H9 (cell line): Measurements from ENCODE around the gene FRY. TPM values are rescaled to one million over a fixed set of nuclear protein-coding genes. Genes with fewer than 3 reads are reported as not detected.

Source experiments
- DNase-seq: peaks from one replicate; pipeline ENCODE4 v3.0.0-alpha.2; 2017
- H2AFZ ChIP-seq: one replicate; pipeline ENCODE4 v1.6.1; 2013; ENCODE audit warnings: mild to moderate bottlenecking, low read length, control low read depth, moderate library complexity
- H2AK5ac ChIP-seq: 2 replicates; pipeline ENCODE4 v1.6.1; 2013; ENCODE audit warnings: low read length, control low read depth, mixed read lengths; ENCODE audit not compliant: insufficient read length
- H2BK120ac ChIP-seq: one replicate; pipeline ENCODE4 v1.6.1; 2013; ENCODE audit warnings: low read depth, mild to moderate bottlenecking, low read length, control low read depth, inconsistent platforms; ENCODE audit not compliant: poor library complexity, severe bottlenecking
- H2BK12ac ChIP-seq: 2 replicates; pipeline ENCODE4 v1.6.1; 2013; ENCODE audit warnings: low read length, control low read depth, mixed read lengths, low read depth; ENCODE audit not compliant: insufficient read length
- H2BK15ac ChIP-seq: 2 replicates; pipeline ENCODE4 v1.6.1; 2013; ENCODE audit warnings: low read depth, low read length, control low read depth
- H2BK20ac ChIP-seq: one replicate; pipeline ENCODE4 v1.6.1; 2013; ENCODE audit warnings: low read depth, mild to moderate bottlenecking, low read length, control low read depth, inconsistent platforms; ENCODE audit not compliant: poor library complexity, severe bottlenecking
- H2BK5ac ChIP-seq: 2 replicates; pipeline ENCODE4 v1.6.1; 2013; ENCODE audit warnings: low read length, control low read depth, mixed read lengths; ENCODE audit not compliant: insufficient read length
- H3K14ac ChIP-seq: 2 replicates; pipeline ENCODE4 v1.6.1; 2013; ENCODE audit warnings: low read length, control low read depth; ENCODE audit not compliant: insufficient read depth
- H3K18ac ChIP-seq: 2 replicates; pipeline ENCODE4 v1.6.1; 2013; ENCODE audit warnings: low read depth, mild to moderate bottlenecking, mixed read lengths, low read length, control low read depth; ENCODE audit not compliant: insufficient read length
- H3K23ac ChIP-seq: 2 replicates; pipeline ENCODE4 v1.6.1; 2013; ENCODE audit warnings: low read length, control low read depth, mixed read lengths, low read depth; ENCODE audit not compliant: insufficient read length
- H3K23me2 ChIP-seq: 2 replicates; pipeline ENCODE4 v1.6.1; 2013; ENCODE audit warnings: low read depth, mild to moderate bottlenecking, mixed read lengths, low read length, control low read depth; ENCODE audit not compliant: insufficient read length, poor library complexity, severe bottlenecking
- H3K27ac ChIP-seq: 2 replicates; pipeline ENCODE4 v1.5.1; 2013; ENCODE audit warnings: low read length, control low read depth, mixed read lengths, low read depth; ENCODE audit not compliant: insufficient read length
- H3K27me3 ChIP-seq: 2 replicates; pipeline ENCODE4 v1.6.1; 2013; ENCODE audit warnings: low read length, control low read depth, inconsistent platforms; ENCODE audit not compliant: insufficient read depth
- H3K4ac ChIP-seq: 2 replicates; pipeline ENCODE4 v1.6.1; 2013; ENCODE audit warnings: low read depth, mild to moderate bottlenecking, control low read depth, inconsistent platforms, low read length, moderate library complexity
- H3K4me1 ChIP-seq: 2 replicates; pipeline ENCODE4 v1.6.1; 2013; ENCODE audit warnings: low read length, control low read depth, inconsistent platforms; ENCODE audit not compliant: insufficient read depth
- H3K4me2 ChIP-seq: 2 replicates; pipeline ENCODE4 v1.6.1; 2013; ENCODE audit warnings: low read length, control low read depth, mixed read lengths; ENCODE audit not compliant: insufficient read length, insufficient read depth
- H3K56ac ChIP-seq: 2 replicates; pipeline ENCODE4 v1.6.1; 2013; ENCODE audit warnings: low read depth, mild to moderate bottlenecking, mixed read lengths, low read length, control low read depth; ENCODE audit not compliant: insufficient read length
- H3K79me1 ChIP-seq: 2 replicates; pipeline ENCODE4 v1.6.1; 2013; ENCODE audit warnings: low read depth, mild to moderate bottlenecking, moderate library complexity, low read length, control low read depth, inconsistent platforms; ENCODE audit not compliant: insufficient read depth, poor library complexity, severe bottlenecking
- H3K79me2 ChIP-seq: 2 replicates; pipeline ENCODE4 v1.6.1; 2013; ENCODE audit warnings: low read length, control low read depth, inconsistent platforms; ENCODE audit not compliant: insufficient read depth
- H3K9ac ChIP-seq: 2 replicates; pipeline ENCODE4 v1.6.1; 2013; ENCODE audit warnings: low read length, control low read depth, mixed read lengths; ENCODE audit not compliant: insufficient read length; ENCODE audit errors: extremely low read depth
- H3K9me3 ChIP-seq: one replicate; pipeline ENCODE4 v1.6.1; 2013; ENCODE audit warnings: low read depth, low read length, inconsistent platforms; ENCODE audit not compliant: control insufficient read depth
- H3T11ph ChIP-seq: one replicate; pipeline ENCODE4 v1.6.1; 2013; ENCODE audit warnings: mild to moderate bottlenecking, low read length, control low read depth, inconsistent platforms
- H4K20me1 ChIP-seq: one replicate; pipeline ENCODE4 v1.6.1; 2013; ENCODE audit not compliant: control insufficient read depth, insufficient read length, insufficient read depth
- H4K5ac ChIP-seq: 2 replicates; pipeline ENCODE4 v1.6.1; 2013; ENCODE audit warnings: low read depth, mild to moderate bottlenecking, mixed read lengths, low read length, control low read depth; ENCODE audit not compliant: insufficient read length
- H4K8ac ChIP-seq: replicated peaks from 2 replicates; pipeline ENCODE4 v1.6.1; 2013; ENCODE audit warnings: low read length, control low read depth, mixed read lengths, low read depth; ENCODE audit not compliant: insufficient read length
- H4K91ac ChIP-seq: 2 replicates; pipeline ENCODE4 v1.6.1; 2013; ENCODE audit warnings: low read depth, mild to moderate bottlenecking, moderate library complexity, mixed read lengths, low read length, control low read depth; ENCODE audit not compliant: insufficient read length
- H3K27ac Mint-ChIP-seq, 3 experiments: 2 replicates in 2 of 3; 3 replicates in 1 of 3; pipeline ENCODE4 v1.8.0; 2020 to 2021; ENCODE audit warnings: mixed read lengths in 3 of 3, mild to moderate bottlenecking in 1 of 3, moderate library complexity in 1 of 3
- H3K27me3 Mint-ChIP-seq: 2 replicates; pipeline ENCODE4 v1.8.0; 2021; ENCODE audit warnings: low read depth, mild to moderate bottlenecking, moderate library complexity, mixed read lengths
- H3K36me3 Mint-ChIP-seq, 3 experiments: 2 replicates in 2 of 3; 3 replicates in 1 of 3; pipeline ENCODE4 v1.8.0; 2020 to 2021; ENCODE audit warnings: low read depth in 3 of 3, mixed read lengths in 3 of 3; ENCODE audit not compliant: insufficient read depth in 1 of 3
- H3K4me1 Mint-ChIP-seq, 2 experiments: 2 replicates each; pipeline ENCODE4 v1.8.0; 2020; ENCODE audit warnings: mixed read lengths in 2 of 2
- H3K4me3 Mint-ChIP-seq, 2 experiments: 2 replicates in 1 of 2; 3 replicates in 1 of 2; pipeline ENCODE4 v1.8.0; 2020 to 2021; ENCODE audit warnings: mild to moderate bottlenecking in 2 of 2, mixed read lengths in 2 of 2, moderate library complexity in 1 of 2
- H3K9me3 Mint-ChIP-seq, 2 experiments: 2 replicates in 1 of 2; 3 replicates in 1 of 2; pipeline ENCODE4 v1.8.0; 2020; ENCODE audit warnings: mild to moderate bottlenecking in 2 of 2, mixed read lengths in 2 of 2, moderate library complexity in 1 of 2
- WGBS: extraction: QIAGEN DNeasy Blood & Tissue Kit; methylation state at CpG from one replicate; pipeline ENCODE4 v1.1.7; 2013; ENCODE audit warnings: missing lambda C conversion rate, low lambda C conversion rate, mixed read lengths; ENCODE audit not compliant: insufficient read length; ENCODE audit errors: extremely low coverage; 5-methylcytosine and 5-hydroxymethylcytosine counted together
- total RNA-seq: library from RNA; stranded (reverse); gene quantifications from 2 replicates; pipeline ENCODE4 v1.2.1, GENCODE V29; 2021
- TF ChIP-seq, protein P1 (sequence below): fragments of 200-600 bp; sonication (generic); conservative IDR thresholded peaks from 3 replicates; pipeline ENCODE4 v1.8.0; 2021; ENCODE audit warnings: antibody characterized with exemption, mild to moderate bottlenecking

The FRY gene
- total RNA-seq, 1 experiment from 2014 or later, result 5.2 TPM

DNA sequence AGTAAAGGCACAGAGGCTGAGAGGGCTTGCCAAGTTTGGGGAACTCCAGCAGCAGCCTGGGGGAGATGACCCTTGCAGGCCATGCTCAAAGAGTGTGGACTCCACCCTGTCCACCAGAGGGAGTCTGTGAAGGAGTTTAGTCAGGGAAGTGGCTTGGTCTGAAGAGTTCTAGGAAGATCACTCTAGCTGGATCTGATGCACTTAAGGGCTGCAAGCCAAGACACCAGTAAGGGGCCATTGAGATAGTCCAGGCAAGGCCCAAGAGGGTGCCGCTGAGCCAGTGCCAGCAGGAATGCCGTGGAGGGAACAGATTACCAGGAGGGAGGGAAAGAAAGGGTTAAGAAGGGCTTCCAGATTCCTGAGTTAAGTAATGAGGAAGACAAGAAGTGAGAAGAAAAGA is 214.9 kb downstream of the FRY start:
- Histone ChIP-seq H3K23me2 (no peaks in the 10 kb centered on the region), H3K27ac (no peak overlapping the region), H4K91ac (no peak overlapping the region), H2AFZ (no peak overlapping the region), H4K5ac (no peak overlapping the region), H3K79me1 (no peaks in the 10 kb centered on the region), H2BK12ac (no peak overlapping the region), H3K14ac (no peak overlapping the region), H3K18ac (no peak overlapping the region), H3T11ph (no peak overlapping the region), H2BK20ac (no peak overlapping the region), H3K4me1 (no peaks in the 10 kb centered on the region), H2BK120ac (no peak overlapping the region), H4K8ac (no peak overlapping the region), H3K79me2 (no peaks in the 10 kb centered on the region), H3K9ac (no peak overlapping the region), H3K4ac (no peak overlapping the region), H3K23ac (no peak overlapping the region), H3K27me3 (no peaks in the 10 kb centered on the region), H2BK5ac (no peak overlapping the region), H2BK15ac (no peak overlapping the region), H3K56ac (no peak overlapping the region), H3K4me2 (no peak overlapping the region), H4K20me1 (no peaks in the 10 kb centered on the region), H3K9me3 (no peaks in the 10 kb centered on the region), H2AK5ac (no peak overlapping the region)
- Mint-ChIP-seq H3K27ac (peak overlapping the region in 1 of 3 experiments; percentile 6; a peak in 2 of 7 replicates), H3K4me3 (no peak overlapping the region; a peak in 1 of 5 replicates), H3K9me3 (no peaks in the 10 kb centered on the region), H3K4me1 (peaks cover 4% of the 10 kb centered on the region in 2 experiments), H3K36me3 (peaks cover 0 to 3% (median 2%) of the 10 kb centered on the region in 3 experiments; a peak in 4 of 7 replicates), H3K27me3 (no peaks in the 10 kb centered on the region)
- TF ChIP-seq, protein P1, sequence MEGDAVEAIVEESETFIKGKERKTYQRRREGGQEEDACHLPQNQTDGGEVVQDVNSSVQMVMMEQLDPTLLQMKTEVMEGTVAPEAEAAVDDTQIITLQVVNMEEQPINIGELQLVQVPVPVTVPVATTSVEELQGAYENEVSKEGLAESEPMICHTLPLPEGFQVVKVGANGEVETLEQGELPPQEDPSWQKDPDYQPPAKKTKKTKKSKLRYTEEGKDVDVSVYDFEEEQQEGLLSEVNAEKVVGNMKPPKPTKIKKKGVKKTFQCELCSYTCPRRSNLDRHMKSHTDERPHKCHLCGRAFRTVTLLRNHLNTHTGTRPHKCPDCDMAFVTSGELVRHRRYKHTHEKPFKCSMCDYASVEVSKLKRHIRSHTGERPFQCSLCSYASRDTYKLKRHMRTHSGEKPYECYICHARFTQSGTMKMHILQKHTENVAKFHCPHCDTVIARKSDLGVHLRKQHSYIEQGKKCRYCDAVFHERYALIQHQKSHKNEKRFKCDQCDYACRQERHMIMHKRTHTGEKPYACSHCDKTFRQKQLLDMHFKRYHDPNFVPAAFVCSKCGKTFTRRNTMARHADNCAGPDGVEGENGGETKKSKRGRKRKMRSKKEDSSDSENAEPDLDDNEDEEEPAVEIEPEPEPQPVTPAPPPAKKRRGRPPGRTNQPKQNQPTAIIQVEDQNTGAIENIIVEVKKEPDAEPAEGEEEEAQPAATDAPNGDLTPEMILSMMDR, result peak; percentile 85
- no CpG with 5 or more reads among the region's 2 CpGs for WGBS
- peak; percentile 84 for DNase-seq
